Pons (tissue), 1 donor: ENCODE data around the gene ADAM15.

ENCODE experiments used
- DNase-seq: peaks from one replicate; pipeline ENCODE4 v3.0.0-alpha.2; 2016; ENCODE audit warnings: low spot score

Gene ADAM15

DNA sequence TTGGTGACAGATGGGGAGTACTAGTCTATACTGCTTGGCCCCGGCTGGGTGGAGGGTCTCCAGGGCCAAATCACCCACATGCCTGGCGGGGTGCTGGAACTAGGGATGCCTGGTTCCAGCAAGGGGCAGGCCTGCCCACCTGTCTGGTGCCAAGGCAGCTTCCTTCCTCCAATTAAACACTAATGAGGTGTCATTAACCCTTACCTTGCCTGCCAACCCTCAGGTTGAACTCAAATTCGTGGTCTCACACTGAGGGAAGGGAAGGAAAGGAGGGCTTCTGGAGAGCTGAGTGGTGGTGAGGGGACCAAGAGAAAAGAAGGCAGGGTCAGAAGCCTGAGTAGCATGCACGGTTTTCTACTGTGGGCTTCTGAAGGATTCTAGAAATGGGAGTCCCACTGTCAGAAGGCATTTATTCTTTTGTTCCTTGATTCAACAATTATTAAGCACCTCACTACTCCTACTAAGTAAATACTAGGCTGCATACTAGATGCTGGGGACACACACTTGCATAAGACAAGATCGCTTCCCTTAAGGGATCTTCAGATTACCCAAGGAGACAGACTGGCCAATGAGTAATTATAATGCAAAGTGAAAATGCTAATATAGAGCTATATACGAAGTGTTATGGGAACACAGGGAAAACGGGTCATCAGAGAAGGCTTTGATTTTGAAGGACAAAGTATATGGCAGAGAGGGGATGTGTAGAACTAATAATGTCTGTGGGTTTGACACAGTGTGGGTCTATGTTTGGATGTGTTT, 21.6 kb downstream of the ADAM15 start:
- no peak for DNase-seq

DNA sequence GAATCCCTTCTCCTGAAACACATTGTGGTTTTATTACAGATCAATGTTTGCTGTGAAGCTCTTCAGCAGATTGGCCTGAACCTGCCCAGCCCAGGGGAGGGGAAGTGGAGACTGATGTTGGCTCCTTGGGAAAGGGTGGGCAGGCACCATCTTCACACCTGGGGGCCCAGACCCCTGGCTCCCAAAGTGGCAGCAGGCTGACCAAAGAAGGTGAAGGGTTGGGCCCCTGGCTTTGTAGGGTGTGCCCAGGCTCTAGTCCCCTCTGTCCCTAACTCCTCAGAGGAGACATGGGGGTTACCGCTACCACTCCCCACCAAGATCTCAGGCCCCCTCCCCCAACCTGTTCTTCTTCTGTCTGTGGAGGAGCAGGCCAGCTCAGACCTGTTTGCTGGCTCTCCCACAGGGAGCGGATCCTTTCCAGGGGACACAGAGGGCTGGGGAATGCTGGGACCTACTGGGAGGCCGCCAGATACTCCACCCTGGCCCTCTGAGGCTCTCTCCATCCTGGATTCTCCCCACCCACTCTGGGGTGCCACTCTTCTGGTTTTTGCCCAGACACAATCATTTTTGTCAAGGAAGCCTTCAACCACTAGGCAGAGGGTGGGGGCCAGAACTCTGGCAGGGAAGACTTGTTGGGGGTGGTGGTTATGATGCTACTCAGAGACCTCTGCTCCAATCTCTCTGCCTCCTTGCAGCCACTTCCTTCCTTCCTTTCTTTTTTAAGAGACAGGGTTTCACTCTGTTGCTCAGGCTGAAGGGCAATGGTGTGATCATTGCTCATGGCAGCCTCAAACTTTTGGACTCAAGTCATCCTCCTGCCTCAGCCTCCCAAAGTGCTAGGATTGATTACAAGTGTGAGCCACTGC, 22.5 kb downstream of the ADAM15 start:
- DNase-seq: no peak

DNA sequence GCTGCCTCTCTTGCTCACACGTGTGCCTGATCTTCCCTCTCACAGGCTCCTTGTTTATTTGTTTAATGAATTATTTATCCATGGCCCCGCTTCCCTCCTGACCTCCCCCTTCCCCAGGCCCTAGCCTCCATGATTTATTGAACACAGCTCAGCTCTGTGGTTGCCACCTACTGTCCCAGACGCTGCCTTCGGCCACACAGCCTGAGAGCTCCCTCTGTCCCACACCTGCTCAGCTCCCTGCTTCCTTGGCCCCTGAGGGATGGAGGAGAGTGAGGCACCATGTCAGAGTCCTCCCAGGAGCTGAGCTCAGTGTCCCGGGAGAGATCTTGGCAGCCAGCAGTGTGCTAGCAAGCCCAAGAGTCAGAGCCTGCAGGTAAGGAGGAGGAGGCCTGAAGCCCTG, 24.4 kb downstream of the ADAM15 start:
- no peak for DNase-seq

DNA sequence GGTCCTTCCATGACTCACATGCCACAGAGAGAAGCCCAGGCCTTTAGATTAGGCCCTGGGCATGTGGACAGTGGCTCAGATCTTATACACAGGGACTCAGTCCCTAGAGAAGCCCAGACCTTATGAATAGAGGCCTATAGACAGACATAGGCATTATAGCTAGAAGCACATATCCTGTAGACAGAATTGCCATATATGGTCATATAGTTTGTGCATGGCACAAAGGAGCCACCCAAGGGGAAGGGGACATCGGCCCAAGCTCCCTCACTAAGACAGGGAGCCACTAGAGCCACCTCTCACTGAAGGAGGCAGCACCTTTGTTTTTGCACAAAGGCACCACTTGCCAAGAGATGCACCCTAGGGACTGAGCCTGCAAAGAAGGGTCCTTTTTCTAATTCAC, 25.3 kb downstream of the ADAM15 start:
- no peak for DNase-seq

DNA sequence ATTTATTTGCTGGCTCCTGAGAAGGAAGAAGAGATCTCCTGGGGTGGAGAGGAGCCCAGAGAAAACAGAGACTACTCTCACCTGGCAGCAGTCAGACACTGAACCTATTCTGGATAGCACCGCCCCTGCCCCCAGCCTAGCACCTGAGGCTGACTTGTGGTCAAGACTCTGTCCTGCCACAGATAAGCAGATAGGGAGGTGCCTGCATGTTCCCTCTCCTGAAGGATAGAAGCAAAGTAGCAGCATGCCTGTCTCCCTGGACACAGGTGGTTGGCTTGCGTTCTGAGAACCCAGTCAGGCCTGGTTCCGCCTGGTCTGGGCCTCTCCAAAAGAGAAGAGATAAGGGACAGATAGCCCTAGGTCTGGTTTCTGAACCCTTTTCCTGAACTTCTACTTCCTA, 26.2 kb downstream of the ADAM15 start:
- no peak for DNase-seq

- no peak for DNase-seq
These were observed 26.8 kb downstream of the ADAM15 start for GRCh38 chr1:155077758-155078445.

- DNase-seq: peak; percentile 41
These were observed 27.5 kb downstream of the ADAM15 start, which contains the start of gene EFNA3 for GRCh38 chr1:155078469-155079209. EFNA3 (plus strand) TSS chr1:155078837; CDS start chr1:155078942, 105 bp downstream.

DNA sequence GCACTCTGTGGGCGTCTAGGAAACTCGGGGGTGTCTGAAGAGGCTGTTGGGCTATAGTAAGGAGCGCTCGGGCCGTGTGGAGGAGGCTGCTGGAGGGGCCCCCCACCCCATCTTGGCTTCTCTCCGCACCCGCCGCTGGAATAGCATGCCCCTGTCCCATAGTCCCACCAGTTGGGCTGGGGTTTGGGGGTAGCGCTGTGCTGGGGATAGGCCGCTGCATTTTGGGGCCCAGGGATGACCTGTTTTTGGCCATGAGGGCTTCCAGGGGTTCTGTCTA, 28.0 kb downstream of the ADAM15 start:
- DNase-seq: no peak

DNA sequence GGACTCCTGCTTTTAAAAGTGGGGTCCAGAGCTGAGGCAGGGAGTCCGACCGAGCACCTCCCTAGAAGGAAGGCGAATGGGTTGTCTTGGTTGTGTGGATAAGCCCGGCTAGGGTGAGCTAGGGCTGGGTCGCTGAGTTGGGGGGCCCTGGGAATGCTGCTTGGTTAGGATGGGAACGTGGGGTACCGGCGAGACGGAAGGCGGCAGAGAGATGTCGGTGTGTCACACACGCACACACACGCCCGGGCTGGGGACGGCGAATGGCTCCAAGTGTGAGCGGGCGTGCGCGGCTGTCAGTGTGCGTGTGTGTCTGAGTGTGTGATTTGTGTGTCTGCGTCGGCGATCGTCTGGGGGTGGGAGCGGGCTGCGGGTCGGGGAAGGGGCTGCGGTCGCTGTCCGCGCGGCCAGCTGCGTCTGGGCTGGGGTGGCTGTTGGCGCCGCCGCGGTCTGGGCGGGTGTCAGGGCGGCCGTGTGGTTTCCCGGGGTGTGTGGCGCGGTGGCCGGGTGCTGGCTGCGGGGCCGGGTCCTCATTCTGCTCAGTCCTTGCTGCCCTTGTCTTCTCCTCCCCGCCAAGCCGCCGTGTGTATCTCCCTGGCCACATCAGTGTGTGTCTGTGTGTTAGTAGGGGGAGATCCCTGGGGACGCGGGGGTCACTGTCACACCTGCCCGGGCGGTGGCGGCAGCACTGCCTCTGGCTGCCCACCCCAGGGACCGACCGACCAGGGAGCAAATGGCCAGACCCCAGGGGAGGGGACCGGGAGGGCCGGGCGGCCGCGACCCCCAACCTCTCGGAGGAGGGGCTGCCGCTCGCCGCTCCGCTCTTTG, 28.6 kb downstream of the ADAM15 start:
- no peak for DNase-seq

- no peak for DNase-seq
These were observed 29.5 kb downstream of the ADAM15 start for GRCh38 chr1:155080312-155081228.

GRCh38 chr1:155081472-155082300, 30.6 kb downstream of the ADAM15 start:
- no peak for DNase-seq

DNA sequence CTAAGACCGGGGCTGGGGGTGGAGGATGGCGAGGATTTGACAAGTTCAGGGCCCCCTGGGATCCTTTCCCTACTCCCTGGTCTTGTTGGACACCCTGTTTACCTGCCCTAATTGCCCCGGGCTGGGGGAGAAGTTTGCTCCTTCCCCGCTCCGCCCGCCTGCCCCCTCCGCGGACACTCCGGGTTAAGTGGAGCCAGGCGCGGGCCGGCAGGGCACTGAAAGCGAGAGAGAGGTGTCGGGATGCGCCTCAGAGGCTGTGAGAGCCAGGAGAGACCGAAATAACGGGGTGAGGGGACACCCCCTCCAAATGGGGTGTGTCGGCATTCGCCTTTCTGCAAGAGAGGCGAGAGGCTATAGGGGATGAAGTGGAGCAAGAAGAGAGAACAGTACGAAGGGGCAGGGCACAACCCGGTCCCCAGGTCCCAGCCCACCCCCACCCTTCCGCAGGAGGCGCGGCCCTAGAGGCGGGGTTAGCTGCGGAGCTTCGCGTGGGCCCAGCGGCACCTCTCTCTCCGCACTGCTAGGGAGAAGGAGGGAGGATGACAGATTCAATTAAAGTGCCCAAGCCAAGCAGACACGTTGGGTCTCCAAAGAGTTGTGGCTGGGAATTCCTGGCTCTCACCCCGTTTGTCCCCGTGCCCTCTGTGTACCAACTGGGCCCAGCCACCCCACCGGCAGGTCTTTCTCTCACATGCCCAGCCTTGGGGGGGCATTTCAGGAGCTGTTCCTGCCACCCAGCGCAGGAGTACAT, 31.4 kb downstream of the ADAM15 start:
- DNase-seq: no peak

- no peak for DNase-seq
These were observed 32.0 kb downstream of the ADAM15 start for GRCh38 chr1:155083052-155083541.

DNA sequence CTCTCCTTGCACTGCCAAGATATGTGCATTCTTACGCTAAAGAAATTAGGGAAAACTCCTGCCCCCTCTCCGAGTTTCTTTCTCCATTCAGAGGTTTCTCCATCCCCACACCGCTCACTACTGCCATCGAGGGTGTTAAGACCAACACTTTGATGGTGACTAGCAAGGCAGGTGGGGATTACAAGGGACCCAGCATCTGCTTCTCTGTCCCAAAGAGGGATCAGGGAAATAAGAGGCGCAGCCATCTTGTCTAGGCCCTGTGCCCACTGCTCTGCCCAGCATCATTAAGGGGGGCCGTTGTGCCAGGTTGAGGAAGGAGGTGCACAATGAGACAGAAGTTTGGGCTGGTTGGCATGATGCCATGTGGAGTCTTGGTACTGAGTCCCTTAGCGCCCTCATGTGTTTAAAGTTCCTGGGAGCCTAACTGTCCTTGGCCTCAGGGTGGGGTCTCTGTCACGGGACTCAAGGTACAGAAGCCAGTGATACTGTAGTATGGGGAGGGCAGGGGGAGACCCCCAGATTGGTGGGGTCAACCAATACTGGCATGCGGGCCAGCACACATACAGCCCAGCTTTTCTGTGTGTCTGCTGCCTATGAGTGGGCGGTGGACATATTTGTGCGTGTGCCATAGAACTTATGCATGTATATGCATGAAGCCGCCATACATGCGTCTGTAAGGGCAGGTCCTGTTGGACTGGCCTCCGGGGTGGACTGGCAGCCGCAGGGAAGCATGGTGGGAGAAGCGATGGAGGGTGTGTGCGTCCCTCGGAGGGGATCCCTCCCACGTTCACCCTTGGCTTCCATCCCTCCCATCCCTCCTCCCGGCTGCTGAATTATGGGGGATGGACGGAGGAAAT, 33.0 kb downstream of the ADAM15 start:
- DNase-seq: peak; percentile 55

- DNase-seq: peak; percentile 95
These were observed 33.8 kb downstream of the ADAM15 start for GRCh38 chr1:155084722-155085503.

DNA sequence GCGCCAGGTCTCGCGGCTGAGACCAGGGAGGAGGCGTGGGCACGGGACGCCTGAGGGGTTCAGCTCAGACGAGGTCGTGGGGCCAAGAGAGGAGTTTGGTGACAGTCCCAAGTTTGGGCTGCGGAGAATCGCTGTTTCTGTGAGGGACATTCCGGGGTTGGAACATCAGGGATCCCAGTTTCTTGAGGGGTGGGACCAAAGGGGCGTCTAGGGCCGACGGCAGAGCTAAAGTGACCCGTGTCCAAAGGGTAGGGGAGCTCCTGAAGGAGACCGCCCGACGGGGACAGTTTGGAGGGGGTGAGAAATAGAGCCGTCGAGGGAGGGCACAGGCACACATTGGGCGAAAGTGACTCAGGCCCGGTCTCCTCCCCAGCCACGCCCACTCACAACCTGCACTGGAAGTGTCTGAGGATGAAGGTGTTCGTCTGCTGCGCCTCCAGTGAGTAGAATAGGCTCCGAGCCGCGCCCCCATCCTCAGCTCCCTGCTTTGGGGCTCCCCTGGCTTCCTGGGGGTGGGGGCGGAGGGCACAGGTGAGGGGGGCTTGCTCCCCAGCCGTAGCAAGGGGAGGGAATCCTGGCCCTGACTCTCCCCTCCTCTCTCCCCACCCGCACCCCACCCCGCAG, 34.5 kb downstream of the ADAM15 start:
- DNase-seq: peak; percentile 30
